ENCODE measurements around the gene USP54.

DNA sequence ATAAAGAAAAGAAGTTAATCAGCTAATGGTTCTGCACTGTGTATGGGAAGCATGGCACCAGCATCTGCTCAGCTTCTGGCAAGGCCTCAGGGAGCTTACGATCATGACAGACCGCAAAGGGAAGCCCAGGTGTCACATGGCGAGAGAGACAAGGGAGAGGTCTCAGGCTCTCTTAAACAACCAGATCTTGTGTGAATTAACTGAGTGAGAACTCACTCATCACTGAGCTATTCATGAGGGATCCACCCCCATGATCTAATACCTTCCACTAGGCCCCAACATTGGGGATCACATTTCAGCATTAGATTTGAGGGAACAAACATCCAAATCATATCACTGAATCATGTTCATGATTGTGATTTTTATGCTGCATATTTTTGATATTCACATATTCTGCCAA is 5.8 kb downstream of the USP54 start:
- TF ChIP-seq EZH2 (IDR thresholded peaks at IDR 0.05; ENCODE audit: borderline replicate concordance, low read depth, low read length, poor library complexity, severe bottlenecking) (no peak), CTCF (conservative IDR thresholded peaks at IDR 0.05; ENCODE audit: low read depth, low read length) (no peak)

Measured in A673 (cell line).